PC-9 (cell line): ENCODE measurements around the gene CHRDL2. TPM values are rescaled to one million over a fixed set of nuclear protein-coding genes. Genes with fewer than 3 reads are reported as not detected.
"Not testable (repeated sequence)": the region's sequence is repeated elsewhere in the genome, so short reads cannot be mapped to it uniquely, and the experiment has no call there.

Experiments used
- BruUV-seq: library from RNA; stranded (reverse); fragments of 400-500 nt; replicated peaks from 2 replicates; lab custom pipeline; 2021; lab: Mats Ljungman, UMichigan
- CTCF ChIA-PET: fragments of 300-600 bp; sonication (Branson Sonifier 250); formaldehyde crosslinking; loops from one replicate; lab custom pipeline; 2022; ENCODE audit warnings: antibody characterized with exemption; lab: Charles Lee
- POLR2A ChIA-PET: fragments of 300-600 bp; sonication (Branson Sonifier 250); formaldehyde crosslinking; loops from one replicate; lab custom pipeline; 2022; ENCODE audit warnings: antibody characterized with exemption; ENCODE audit not compliant: unreplicated experiment; lab: Charles Lee
- DNase-seq, 2 experiments: peaks; one replicate each; pipeline versions ENCODE4 v3.0.0 to v3.0.0-alpha.2; 2015 to 2022; ENCODE audit warnings: mixed read lengths in 1 of 2
- H2AFZ ChIP-seq: fragments of 200-600 bp; sonication (generic); 2 replicates; pipeline ENCODE4 v1.8.1; 2017; ENCODE audit warnings: antibody characterized with exemption
- H3F3A ChIP-seq: fragments of 200-600 bp; sonication (generic); 2 replicates; pipeline ENCODE4 v1.8.1; 2017; ENCODE audit warnings: antibody characterized with exemption, mild to moderate bottlenecking, low read depth; ENCODE audit not compliant: insufficient read depth
- H3K27ac ChIP-seq: fragments of 200-600 bp; sonication (generic); 2 replicates; pipeline ENCODE4 v1.6.1; 2016; ENCODE audit warnings: mixed run types
- H3K27me3 ChIP-seq: fragments of 200-600 bp; sonication (generic); 2 replicates; pipeline ENCODE4 v1.6.1; 2016; ENCODE audit warnings: low read depth, mixed run types; ENCODE audit not compliant: insufficient read depth
- H3K36me3 ChIP-seq: fragments of 200-600 bp; sonication (generic); 2 replicates; pipeline ENCODE4 v1.6.1; 2016; ENCODE audit warnings: low read depth, mixed run types
- H3K4me1 ChIP-seq: fragments of 200-600 bp; sonication (generic); replicated peaks from 2 replicates; pipeline ENCODE4 v1.6.1; 2016; ENCODE audit warnings: mixed run types; ENCODE audit not compliant: insufficient read depth
- H3K4me2 ChIP-seq: fragments of 200-600 bp; sonication (generic); 2 replicates; pipeline ENCODE4 v1.6.1; 2017; ENCODE audit warnings: mixed run types
- H3K4me3 ChIP-seq: fragments of 200-600 bp; sonication (generic); 2 replicates; pipeline ENCODE4 v1.6.1; 2016; ENCODE audit warnings: mixed run types
- H3K79me2 ChIP-seq: fragments of 200-600 bp; sonication (generic); 2 replicates; pipeline ENCODE4 v1.6.1; 2017; ENCODE audit warnings: low read depth, mixed run types
- H3K9me2 ChIP-seq: fragments of 200-600 bp; sonication (generic); 2 replicates; pipeline ENCODE4 v1.8.1; 2017; ENCODE audit warnings: mild to moderate bottlenecking; ENCODE audit not compliant: insufficient read depth
- H3K9me3 ChIP-seq: fragments of 200-600 bp; sonication (generic); 2 replicates; pipeline ENCODE4 v1.8.1; 2016; ENCODE audit warnings: low read depth; ENCODE audit not compliant: insufficient read depth
- H4K20me1 ChIP-seq: fragments of 200-600 bp; sonication (generic); 2 replicates; pipeline ENCODE4 v1.8.1; 2017; ENCODE audit not compliant: insufficient read depth
- EZH2 ChIP-seq: fragments of 200-600 bp; sonication (generic); IDR thresholded peaks from 2 replicates; pipeline ENCODE4 v1.8.0; 2017; ENCODE audit warnings: antibody characterized with exemption, low read depth
- intact Hi-C: fragments of 100-400 bp; cut with micrococcal nuclease; formaldehyde crosslinking; loops from one replicate; pipeline ENCODE4 v1.10.0; 2022; ENCODE audit not compliant: unreplicated experiment
- total RNA-seq: library from RNA; stranded (reverse); gene quantifications from 2 replicates; pipeline ENCODE4 v1.2.3, GENCODE V29; 2021
- TF ChIP-seq, protein P1 (sequence below): fragments of 200-600 bp; sonication (generic); conservative IDR thresholded peaks from 2 replicates; pipeline ENCODE4 v1.6.1; 2017; ENCODE audit warnings: mixed run types, antibody characterized with exemption, mild to moderate bottlenecking, moderate library complexity

The CHRDL2 gene
- total RNA-seq, 1 experiment from 2014 or later, result not detected

DNA sequence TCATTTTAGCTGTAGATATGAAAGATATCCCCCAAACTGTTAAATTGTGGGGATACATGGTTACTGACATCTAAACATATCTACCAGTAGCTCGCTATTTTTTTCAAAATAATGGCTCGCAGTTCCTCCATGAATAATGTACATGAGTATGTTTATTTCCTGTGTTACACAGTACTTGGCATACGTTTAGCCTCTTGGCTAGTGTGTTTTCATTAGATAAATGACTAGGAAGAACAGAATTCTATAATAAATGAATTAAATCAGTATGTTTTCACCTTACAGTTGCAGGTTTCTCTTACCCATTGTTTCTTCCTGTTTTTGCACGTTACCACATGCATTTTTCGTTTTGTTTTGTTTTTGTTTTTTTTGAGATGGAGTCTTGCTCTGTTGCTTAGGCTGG, 39.2 kb upstream of the CHRDL2 start:
- H3K4me1 ChIP-seq, result no peaks in the 10 kb centered on the region
- H3K9me3 ChIP-seq, result no peaks in the 10 kb centered on the region
- no peak for DNase-seq
- H3K27me3 ChIP-seq, result no peaks in the 10 kb centered on the region
- no TSS peak for BruUV-seq
- H3F3A ChIP-seq, result 0 out of 2 replicates have a peak, but pooled peaks cover 9% of the 10 kb centered on the region
- H2AFZ ChIP-seq, result no peak overlapping the region
- H3K4me2 ChIP-seq, result no peak overlapping the region
- H3K9me2 ChIP-seq, result no peaks in the 10 kb centered on the region
- POLR2A ChIA-PET, result no interaction called here
- intact Hi-C loops, result no loop called here
- H4K20me1 ChIP-seq, result peaks cover 4% of the 10 kb centered on the region
- no peak for TF ChIP-seq EZH2
- TF ChIP-seq, protein P1, sequence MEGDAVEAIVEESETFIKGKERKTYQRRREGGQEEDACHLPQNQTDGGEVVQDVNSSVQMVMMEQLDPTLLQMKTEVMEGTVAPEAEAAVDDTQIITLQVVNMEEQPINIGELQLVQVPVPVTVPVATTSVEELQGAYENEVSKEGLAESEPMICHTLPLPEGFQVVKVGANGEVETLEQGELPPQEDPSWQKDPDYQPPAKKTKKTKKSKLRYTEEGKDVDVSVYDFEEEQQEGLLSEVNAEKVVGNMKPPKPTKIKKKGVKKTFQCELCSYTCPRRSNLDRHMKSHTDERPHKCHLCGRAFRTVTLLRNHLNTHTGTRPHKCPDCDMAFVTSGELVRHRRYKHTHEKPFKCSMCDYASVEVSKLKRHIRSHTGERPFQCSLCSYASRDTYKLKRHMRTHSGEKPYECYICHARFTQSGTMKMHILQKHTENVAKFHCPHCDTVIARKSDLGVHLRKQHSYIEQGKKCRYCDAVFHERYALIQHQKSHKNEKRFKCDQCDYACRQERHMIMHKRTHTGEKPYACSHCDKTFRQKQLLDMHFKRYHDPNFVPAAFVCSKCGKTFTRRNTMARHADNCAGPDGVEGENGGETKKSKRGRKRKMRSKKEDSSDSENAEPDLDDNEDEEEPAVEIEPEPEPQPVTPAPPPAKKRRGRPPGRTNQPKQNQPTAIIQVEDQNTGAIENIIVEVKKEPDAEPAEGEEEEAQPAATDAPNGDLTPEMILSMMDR, result no peak
- H3K36me3 ChIP-seq, result no peaks in the 10 kb centered on the region
- no peak overlapping the region for H3K4me3 ChIP-seq
- H3K79me2 ChIP-seq, result peaks cover 85% of the 10 kb centered on the region
- no peak overlapping the region for H3K27ac ChIP-seq
- CTCF ChIA-PET, result no interaction called here

DNA sequence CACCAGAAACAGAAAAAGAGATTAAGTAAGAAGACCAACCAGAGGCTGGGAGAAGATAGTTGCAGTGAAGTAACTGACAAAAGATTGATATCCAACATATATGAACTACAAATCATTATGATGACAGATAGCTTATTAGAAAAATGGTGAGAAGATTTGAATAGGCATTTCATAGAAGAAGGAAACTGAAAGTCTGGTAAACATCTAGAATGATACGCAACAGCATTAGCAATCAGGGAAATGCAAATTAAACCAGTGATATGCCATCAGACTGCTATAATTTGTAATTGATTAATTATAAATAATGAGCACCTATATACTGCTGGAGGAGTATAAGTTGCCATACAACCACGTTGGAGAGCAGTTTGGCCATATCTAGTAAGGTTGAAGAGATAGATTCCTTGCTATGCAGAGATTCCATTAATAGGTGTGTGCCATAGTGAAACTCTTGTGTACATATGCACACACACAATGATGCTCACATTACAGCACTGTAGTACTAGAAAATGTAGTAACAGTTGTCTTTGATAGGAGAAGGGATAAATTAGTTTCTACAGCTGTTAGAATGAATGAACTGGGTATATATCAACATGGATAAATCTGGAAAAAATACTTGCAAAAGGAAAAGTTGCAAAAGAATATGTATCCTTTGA, 38.0 kb upstream of the CHRDL2 start:
- H3K4me1 ChIP-seq, result no peaks in the 10 kb centered on the region
- no peak overlapping the region for H3K27ac ChIP-seq
- ChIA-PET CTCF (no interaction called here), POLR2A (interaction anchor here (0.6 kb wide), 1 partner anchor 647 kb away, joined by 3 read pairs; no protein-coding TSS in a partner anchor)
- intact Hi-C loops, result no loop called here
- H2AFZ ChIP-seq, result no peak overlapping the region
- 0 out of 2 replicates have a peak, but pooled peaks cover 1% of the 10 kb centered on the region for H3K36me3 ChIP-seq
- peaks cover 85% of the 10 kb centered on the region for H3K79me2 ChIP-seq
- BruUV-seq, result no TSS peak
- no peak overlapping the region for H3K4me2 ChIP-seq
- no peaks in the 10 kb centered on the region; the same call in 1 of the 2 replicates for H4K20me1 ChIP-seq
- H3K9me2 ChIP-seq, result no peaks in the 10 kb centered on the region
- H3K4me3 ChIP-seq, result no peak overlapping the region
- H3F3A ChIP-seq, result 0 out of 2 replicates have a peak, but pooled peaks cover 10% of the 10 kb centered on the region
- TF ChIP-seq, protein P1, result no peak
- no peak for TF ChIP-seq EZH2
- H3K9me3 ChIP-seq, result no peaks in the 10 kb centered on the region
- DNase-seq, result no peak
- H3K27me3 ChIP-seq, result no peaks in the 10 kb centered on the region

- H3K4me1 ChIP-seq, H3K4me2 ChIP-seq, H2AFZ ChIP-seq, H3K36me3 ChIP-seq, H4K20me1 ChIP-seq, H3K9me2 ChIP-seq, CTCF ChIA-PET, H3F3A ChIP-seq, H3K4me3 ChIP-seq, DNase-seq, H3K27me3 ChIP-seq, BruUV-seq, H3K9me3 ChIP-seq, H3K27ac ChIP-seq, intact Hi-C loops, POLR2A ChIA-PET: not testable (repeated sequence)
- peaks cover 85% of the 10 kb centered on the region for H3K79me2 ChIP-seq
These were observed 37.0 kb upstream of the CHRDL2 start for GRCh38 chr11:74768172-74768651.
